Left colon (tissue), 2 donors: ENCODE data around the gene PLCH1. TPM values are rescaled to one million over a fixed set of nuclear protein-coding genes. Genes with fewer than 3 reads are reported as not detected.

ENCODE experiments used
- ATAC-seq: fragments of 200-7000 bp; cut with Tn5 transposase; one replicate; pipeline ENCODE4 v1.9.1; 2020; ENCODE audit warnings: mild to moderate bottlenecking, moderate library complexity
- DNase-seq, 2 donors: peaks; one replicate each; pipeline ENCODE4 v3.0.0-alpha.2; 2020
- intact Hi-C, 2 donors: fragments of 100-400 bp; cut with DNase I in 1 of 2; cut with micrococcal nuclease in 1 of 2; formaldehyde crosslinking; loops; one replicate each; pipeline versions ENCODE4 v1.11.2 to v1.14.0; 2022; cut with DNase I, micrococcal nuclease
- total RNA-seq, 2 donors: library from RNA; stranded (reverse); fragmentation: NEBNext Ultra II Directional; extraction: Animal tissue kit (Norgen Biotek cat#: 25700); gene quantifications; one replicate each; pipeline ENCODE4 v1.2.1, GENCODE V29; 2021
- donor health status: DM: no; HTN: no; CAD: no.
- donor health status: DM: yes; HTN: yes; CAD: no.

The PLCH1 gene
- total RNA-seq, 2 donors from 2014 or later = 7.1 to 8.5 TPM

- ATAC-seq = no peak
- intact Hi-C loops = no loop called here
- no peak for DNase-seq
Observed at GRCh38 chr3:155746703-155747102, 1.8 kb upstream of the PLCH1 start.

GRCh38 chr3:155745795-155746550 is 1.1 kb upstream of the PLCH1 start:
- ATAC-seq (peak; percentile 62), DNase-seq (peak; percentile 31 to 44)
- intact Hi-C loops = no loop called here

GRCh38 chr3:155744010-155744625 is 753 bp downstream of the PLCH1 start:
- peak; percentile 76 for ATAC-seq
- peak; percentile 52 to 78 for DNase-seq
- intact Hi-C loops = no loop called here

- DNase-seq (no peak), ATAC-seq (peak; percentile 34)
- intact Hi-C loops = no loop called here
Observed at GRCh38 chr3:155743606-155744005, 1.3 kb downstream of the PLCH1 start.

- intact Hi-C loops = no loop called here
Observed at GRCh38 chr3:155742349-155742965, 2.4 kb downstream of the PLCH1 start.

GRCh38 chr3:155741603-155742002 is 3.3 kb downstream of the PLCH1 start:
- DNase-seq (no peak), ATAC-seq (no peak)
- intact Hi-C loops = no loop called here

More at GRCh38 chr3:155742349-155742965, 2.4 kb downstream of the PLCH1 start:
- ATAC-seq = no peak
- DNase-seq = no peak

GRCh38 chr3:155741101-155741500 is 3.8 kb downstream of the PLCH1 start:
- ATAC-seq (no peak), DNase-seq (no peak)
- intact Hi-C loops = no loop called here

GRCh38 chr3:155739154-155739553 is 5.7 kb downstream of the PLCH1 start:
- intact Hi-C loops = no loop called here
- no peak for ATAC-seq
- DNase-seq = no peak

- intact Hi-C loops = no loop called here
- DNase-seq (no peak), ATAC-seq (no peak)
Observed at GRCh38 chr3:155738580-155739076, 6.2 kb downstream of the PLCH1 start.

- DNase-seq (peak; percentile 56 to 78), ATAC-seq (peak; percentile 96)
- intact Hi-C loops = no loop called here
Observed at GRCh38 chr3:155737844-155738460, 6.9 kb downstream of the PLCH1 start.

GRCh38 chr3:155736381-155736780 is 8.5 kb downstream of the PLCH1 start:
- no peak for ATAC-seq
- DNase-seq = no peak
- intact Hi-C loops = no loop called here

GRCh38 chr3:155730843-155731242 is 14.0 kb downstream of the PLCH1 start:
- DNase-seq = no peak
- ATAC-seq = no peak
- intact Hi-C loops = no loop called here

- DNase-seq (no peak), ATAC-seq (no peak)
- intact Hi-C loops = no loop called here
Observed at GRCh38 chr3:155727836-155728235, 17.0 kb downstream of the PLCH1 start.

- intact Hi-C loops = no loop called here
- peak in 1 of 2 donors; percentile 26 for DNase-seq
- peak; percentile 75 for ATAC-seq
Observed at GRCh38 chr3:155714295-155714718, 30.6 kb downstream of the PLCH1 start.

GRCh38 chr3:155712008-155712407 is 32.9 kb downstream of the PLCH1 start:
- ATAC-seq (no peak), DNase-seq (no peak)
- intact Hi-C loops = no loop called here

- no peak for ATAC-seq
- intact Hi-C loops = loop anchor here in 1 of 2 donors (5.0 to 10.0 kb wide), 2 partner anchors 320 to 353 kb away; no protein-coding TSS in a partner anchor
- no peak for DNase-seq
Observed at GRCh38 chr3:155704771-155705559, 39.9 kb downstream of the PLCH1 start.

GRCh38 chr3:155704061-155704460 is 40.8 kb downstream of the PLCH1 start:
- intact Hi-C loops = loop anchor here in 1 of 2 donors (5.0 to 10.0 kb wide), 2 partner anchors 319 to 352 kb away; no protein-coding TSS in a partner anchor
- DNase-seq (no peak), ATAC-seq (no peak)
